ENCODE data around the gene ADAMTSL3. TPM values are rescaled to one million over a fixed set of nuclear protein-coding genes. Genes with fewer than 3 reads are reported as not detected.

The ADAMTSL3 gene
- total RNA-seq, 1 donor from 2014 or later, result 0.17 TPM

DNA sequence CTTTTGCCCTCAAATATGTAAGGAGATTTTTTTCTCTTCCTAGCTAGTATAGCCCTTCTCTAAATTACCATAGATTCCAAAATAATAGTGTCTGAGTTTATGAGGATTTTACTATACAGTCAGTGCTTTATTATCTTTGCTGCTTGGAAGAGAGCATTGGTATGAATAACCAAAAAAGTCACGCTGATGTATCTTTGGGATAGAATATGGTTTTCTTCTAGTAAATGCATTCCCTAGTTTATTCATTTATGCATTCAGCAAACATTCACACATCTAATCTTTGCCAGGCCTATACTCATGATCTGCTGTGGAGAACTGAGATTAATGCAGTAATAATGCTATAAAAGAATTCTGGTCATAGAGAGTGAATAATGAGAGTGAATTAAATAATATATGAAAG, 356.3 kb downstream of the ADAMTSL3 start:
- no peaks in the 10 kb centered on the region for H3K4me1 Mint-ChIP-seq (ENCODE audit: low read depth)
- peaks cover 4% of the 10 kb centered on the region for H3K27me3 Mint-ChIP-seq (ENCODE audit: low read depth)
- no peak overlapping the region for H3K4me3 Mint-ChIP-seq (ENCODE audit: unreplicated experiment)
- TF ChIP-seq, protein P1, sequence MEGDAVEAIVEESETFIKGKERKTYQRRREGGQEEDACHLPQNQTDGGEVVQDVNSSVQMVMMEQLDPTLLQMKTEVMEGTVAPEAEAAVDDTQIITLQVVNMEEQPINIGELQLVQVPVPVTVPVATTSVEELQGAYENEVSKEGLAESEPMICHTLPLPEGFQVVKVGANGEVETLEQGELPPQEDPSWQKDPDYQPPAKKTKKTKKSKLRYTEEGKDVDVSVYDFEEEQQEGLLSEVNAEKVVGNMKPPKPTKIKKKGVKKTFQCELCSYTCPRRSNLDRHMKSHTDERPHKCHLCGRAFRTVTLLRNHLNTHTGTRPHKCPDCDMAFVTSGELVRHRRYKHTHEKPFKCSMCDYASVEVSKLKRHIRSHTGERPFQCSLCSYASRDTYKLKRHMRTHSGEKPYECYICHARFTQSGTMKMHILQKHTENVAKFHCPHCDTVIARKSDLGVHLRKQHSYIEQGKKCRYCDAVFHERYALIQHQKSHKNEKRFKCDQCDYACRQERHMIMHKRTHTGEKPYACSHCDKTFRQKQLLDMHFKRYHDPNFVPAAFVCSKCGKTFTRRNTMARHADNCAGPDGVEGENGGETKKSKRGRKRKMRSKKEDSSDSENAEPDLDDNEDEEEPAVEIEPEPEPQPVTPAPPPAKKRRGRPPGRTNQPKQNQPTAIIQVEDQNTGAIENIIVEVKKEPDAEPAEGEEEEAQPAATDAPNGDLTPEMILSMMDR (IDR thresholded peaks at IDR 0.05), result no peak
- no peak overlapping the region for H3K27ac Mint-ChIP-seq (ENCODE audit: unreplicated experiment)
- H3K9me3 Mint-ChIP-seq (ENCODE audit: low read depth), result peaks cover 11% of the 10 kb centered on the region
- H3K36me3 Mint-ChIP-seq (ENCODE audit: low read depth), result no peaks in the 10 kb centered on the region
- DNase-seq (ENCODE audit: low spot score), result no peak

DNA sequence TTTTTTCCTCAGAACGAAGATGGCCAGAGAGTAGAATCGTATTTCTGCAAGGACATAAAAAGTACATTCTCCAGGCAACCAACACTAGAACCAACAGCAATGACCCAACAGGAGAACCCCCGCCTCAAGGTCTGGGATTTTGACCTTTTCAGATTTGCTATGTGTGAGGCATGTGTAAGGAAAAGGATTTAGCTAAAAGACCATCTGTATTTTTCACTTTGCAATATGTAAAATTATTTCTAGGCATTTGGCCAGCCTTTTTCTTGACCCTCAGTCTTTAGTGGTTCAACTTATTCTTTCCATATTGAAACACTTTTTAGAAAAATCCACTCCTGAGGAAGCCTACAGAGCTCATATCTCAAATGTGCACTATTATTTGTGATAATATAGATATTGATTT, 362.4 kb downstream of the ADAMTSL3 start:
- no peak overlapping the region for H3K27ac Mint-ChIP-seq (ENCODE audit: unreplicated experiment)
- no peaks in the 10 kb centered on the region for H3K36me3 Mint-ChIP-seq (ENCODE audit: low read depth)
- no peak for DNase-seq (ENCODE audit: low spot score)
- H3K4me3 Mint-ChIP-seq (ENCODE audit: unreplicated experiment), result no peak overlapping the region
- H3K4me1 Mint-ChIP-seq (ENCODE audit: low read depth), result no peaks in the 10 kb centered on the region
- H3K27me3 Mint-ChIP-seq (ENCODE audit: low read depth), result peaks cover 3% of the 10 kb centered on the region
- H3K9me3 Mint-ChIP-seq (ENCODE audit: low read depth), result peaks cover 8% of the 10 kb centered on the region
- TF ChIP-seq, protein P1 (IDR thresholded peaks at IDR 0.05), result no peak

DNA sequence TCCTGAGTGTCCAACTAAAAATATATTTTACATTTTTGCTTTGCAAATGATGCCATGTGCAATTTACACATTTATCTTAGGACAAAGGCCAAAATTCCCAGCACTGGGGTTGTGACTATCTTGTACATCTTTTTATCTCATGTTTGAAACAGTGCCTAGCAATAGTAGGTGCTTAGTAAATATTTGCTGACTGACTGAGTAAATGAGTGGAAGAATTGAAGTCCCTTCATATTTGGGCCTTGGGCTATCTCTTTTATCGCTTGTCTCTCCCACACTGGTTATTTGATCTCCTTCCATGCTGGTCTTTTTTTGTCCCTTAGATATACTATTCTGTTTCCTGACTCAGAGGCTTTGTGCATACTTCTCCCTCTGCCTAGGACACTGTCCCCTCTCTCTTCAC, 368.6 kb downstream of the ADAMTSL3 start:
- TF ChIP-seq, protein P1 (IDR thresholded peaks at IDR 0.05), result no peak
- no peak for DNase-seq (ENCODE audit: low spot score)
- Mint-ChIP-seq H3K9me3 (ENCODE audit: low read depth) (no peaks in the 10 kb centered on the region), H3K4me3 (ENCODE audit: unreplicated experiment) (no peak overlapping the region), H3K27me3 (ENCODE audit: low read depth) (peaks cover 6% of the 10 kb centered on the region), H3K27ac (ENCODE audit: unreplicated experiment) (no peak overlapping the region), H3K36me3 (ENCODE audit: low read depth) (no peaks in the 10 kb centered on the region), H3K4me1 (ENCODE audit: low read depth) (no peaks in the 10 kb centered on the region)

DNA sequence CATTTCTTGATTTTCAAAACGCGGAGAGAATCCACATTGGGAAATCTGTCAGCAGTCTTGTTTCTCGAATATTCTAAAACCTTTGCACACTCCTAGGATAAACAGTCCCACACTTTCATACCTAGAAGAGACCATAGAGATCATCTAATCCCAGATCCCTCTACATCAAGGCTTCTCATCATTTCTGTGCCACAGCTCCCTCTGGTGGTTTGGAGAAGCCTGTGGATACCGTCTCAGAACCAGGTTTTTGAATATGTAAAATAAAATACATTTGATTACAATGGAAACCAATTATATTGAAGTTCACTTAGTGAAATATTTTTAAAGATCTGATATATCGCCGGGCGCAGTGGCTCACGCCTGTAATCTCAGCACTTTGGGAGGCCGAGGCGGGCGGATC, 369.7 kb downstream of the ADAMTSL3 start:
- H3K27ac Mint-ChIP-seq (ENCODE audit: unreplicated experiment), result no peak overlapping the region
- TF ChIP-seq, protein P1 (IDR thresholded peaks at IDR 0.05), result peak; percentile 61

DNA sequence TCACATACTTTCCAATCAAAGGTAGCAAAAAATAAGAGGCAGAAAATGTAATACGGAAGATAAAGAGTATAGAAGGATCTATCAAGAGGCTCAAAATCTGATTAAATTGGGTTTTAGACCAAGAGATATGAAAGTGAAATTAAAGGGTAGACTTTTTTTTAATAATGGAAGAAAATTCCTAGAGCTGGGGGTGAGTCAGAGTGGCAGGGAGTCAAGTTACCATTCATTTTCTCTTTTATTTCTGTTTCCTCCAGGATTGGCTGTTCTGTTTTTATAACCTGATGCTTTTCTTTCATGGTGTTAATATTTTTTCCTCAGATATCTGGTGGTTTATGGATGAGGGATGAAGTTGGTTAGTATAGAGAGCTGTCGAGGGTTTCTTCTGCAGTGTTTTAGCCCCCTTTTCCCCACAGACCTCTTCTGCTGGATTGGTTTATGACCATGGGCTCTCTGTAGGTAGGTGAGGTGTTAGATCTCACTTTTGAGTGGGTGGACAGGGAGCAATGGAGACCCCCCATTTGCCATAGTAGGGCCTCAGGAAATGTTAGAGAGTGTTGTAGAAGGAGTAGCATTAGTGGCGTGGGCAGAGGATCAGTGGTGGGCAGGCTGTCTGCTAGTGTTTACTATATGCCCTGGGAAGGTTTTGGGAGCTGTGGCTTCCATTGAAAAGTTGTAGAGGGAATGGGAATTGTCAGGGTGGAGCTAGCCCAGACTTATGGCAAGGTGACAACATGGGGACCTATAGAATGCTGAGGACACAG, 380.1 kb downstream of the ADAMTSL3 start:
- no peak overlapping the region for H3K27ac Mint-ChIP-seq (ENCODE audit: unreplicated experiment)
- TF ChIP-seq, protein P1 (IDR thresholded peaks at IDR 0.05), result no peak
- H3K36me3 Mint-ChIP-seq (ENCODE audit: low read depth), result no peaks in the 10 kb centered on the region
- peaks cover 10% of the 10 kb centered on the region for H3K9me3 Mint-ChIP-seq (ENCODE audit: low read depth)
- peaks cover 8% of the 10 kb centered on the region for H3K27me3 Mint-ChIP-seq (ENCODE audit: low read depth)
- no peaks in the 10 kb centered on the region for H3K4me1 Mint-ChIP-seq (ENCODE audit: low read depth)
- no peak for DNase-seq (ENCODE audit: low spot score)
- no peak overlapping the region for H3K4me3 Mint-ChIP-seq (ENCODE audit: unreplicated experiment)

More for the DNA sequence above, 369.7 kb downstream of the ADAMTSL3 start:
- H3K27me3 Mint-ChIP-seq (ENCODE audit: low read depth), result peaks cover 3% of the 10 kb centered on the region
- peaks cover 2% of the 10 kb centered on the region for H3K9me3 Mint-ChIP-seq (ENCODE audit: low read depth)
- no peak overlapping the region for H3K4me3 Mint-ChIP-seq (ENCODE audit: unreplicated experiment)
- no peak for DNase-seq (ENCODE audit: low spot score)
- no peaks in the 10 kb centered on the region for H3K36me3 Mint-ChIP-seq (ENCODE audit: low read depth)
- no peaks in the 10 kb centered on the region for H3K4me1 Mint-ChIP-seq (ENCODE audit: low read depth)
